Myocyte (in vitro differentiated cells): ENCODE measurements around the gene PELI2. TPM values are rescaled to one million over a fixed set of nuclear protein-coding genes. Genes with fewer than 3 reads are reported as not detected.
A peak's percentile ranks its signal among the peaks of the same experiment; 100 is the strongest.

Experiments used
- DNase-seq: peaks from one replicate; pipeline ENCODE4 v3.0.0-alpha.2; 2012; ENCODE audit warnings: low read depth
- total RNA-seq: library from RNA; depleted of rRNA; stranded (reverse); fragments of >200 nt; gene quantifications from 2 replicates; pipeline ENCODE4 v1.2.3, GENCODE V29; 2014

The PELI2 gene
- total RNA-seq, 1 donor from 2014 or later, result 6.4 TPM

DNA sequence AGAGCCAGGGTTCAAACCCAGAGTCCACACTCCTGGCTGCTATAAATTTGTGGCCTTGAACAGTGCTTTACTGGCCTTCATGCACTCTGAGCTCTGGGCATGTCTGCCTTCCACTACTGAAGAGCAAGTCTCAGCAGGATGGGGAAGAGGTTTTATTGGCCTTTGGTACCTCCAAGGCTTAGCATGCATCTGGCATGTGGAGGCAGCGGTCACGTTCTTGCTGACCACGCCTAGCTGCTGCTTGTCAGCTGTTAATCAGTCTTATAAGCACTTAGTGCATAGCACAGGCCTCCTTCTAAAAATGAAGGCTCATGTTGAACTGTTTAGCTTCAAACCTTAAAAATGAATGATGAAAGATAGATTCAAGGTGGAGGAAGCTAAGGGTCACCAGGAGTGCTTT is 177.5 kb downstream of the PELI2 start:
- DNase-seq, result peak; percentile 66

GRCh38 chr14:56297449-56297848 is 179.2 kb downstream of the PELI2 start:
- DNase-seq, result peak; percentile 30

GRCh38 chr14:56299306-56299984 is 181.2 kb downstream of the PELI2 start:
- DNase-seq, result no peak

GRCh38 chr14:56300495-56300894 is 182.3 kb downstream of the PELI2 start:
- peak; percentile 84 for DNase-seq

- DNase-seq, result peak; percentile 51
Measured at GRCh38 chr14:56304456-56304855, 186.2 kb downstream of the PELI2 start.

- no peak for DNase-seq
Measured at GRCh38 chr14:56309198-56309597, 191.0 kb downstream of the PELI2 start.

- peak; percentile 66 for DNase-seq
Measured at GRCh38 chr14:56310643-56311042, 192.4 kb downstream of the PELI2 start.

- no peak for DNase-seq
Measured at GRCh38 chr14:56313789-56314188, 195.6 kb downstream of the PELI2 start.

DNA sequence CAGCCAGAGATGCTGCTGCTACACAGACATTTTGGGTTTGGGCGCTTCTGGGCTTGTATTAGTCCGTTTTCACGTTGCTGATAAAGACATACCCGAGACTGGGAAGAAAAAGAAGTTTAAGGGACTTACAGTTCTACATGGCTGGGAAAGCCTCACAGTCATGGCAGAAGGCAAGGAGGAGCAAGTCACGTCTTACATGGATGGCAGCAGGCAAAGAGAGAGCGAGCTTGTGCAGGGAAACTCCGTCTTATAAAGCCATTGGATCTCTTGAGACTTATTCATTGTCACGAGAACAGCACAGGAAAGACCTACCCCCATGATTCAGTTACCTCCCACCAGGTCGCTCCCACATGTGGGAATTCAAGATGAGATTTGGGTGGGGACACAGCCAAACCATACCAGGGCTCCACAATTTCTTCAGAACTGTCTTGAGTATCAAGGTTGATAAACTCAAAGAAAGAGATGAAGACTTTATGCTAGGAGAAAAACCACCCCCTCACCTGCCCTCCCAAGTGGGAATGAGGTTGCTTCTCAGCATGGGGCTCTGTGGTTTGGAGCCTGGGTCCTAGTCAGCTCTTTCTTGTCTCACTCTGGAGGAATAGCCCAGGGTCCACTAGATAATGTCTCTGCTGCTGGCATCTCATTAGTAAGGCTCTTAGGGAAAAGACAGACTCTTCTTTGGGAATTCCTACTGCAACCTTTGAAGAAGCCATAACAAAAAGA is 200.3 kb downstream of the PELI2 start:
- no peak for DNase-seq

DNA sequence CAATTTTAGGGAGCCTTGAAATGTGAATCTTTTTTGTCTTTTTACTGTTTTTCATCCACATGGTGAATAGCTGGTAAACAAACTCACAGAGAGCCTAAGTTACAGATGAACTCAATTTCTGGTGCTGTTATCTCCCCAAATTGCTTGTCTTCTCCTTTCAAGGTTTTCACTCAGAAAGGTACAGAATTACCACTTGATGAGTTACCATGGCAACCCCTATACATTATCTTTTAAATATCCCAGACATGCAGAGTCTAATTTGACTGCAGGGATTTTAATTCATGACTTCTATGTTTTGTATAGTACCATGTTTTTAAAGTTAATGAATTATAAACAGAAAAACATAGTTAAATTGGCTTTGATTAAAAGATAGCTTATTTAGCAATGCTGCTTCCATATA is 203.7 kb downstream of the PELI2 start:
- no peak for DNase-seq

DNA sequence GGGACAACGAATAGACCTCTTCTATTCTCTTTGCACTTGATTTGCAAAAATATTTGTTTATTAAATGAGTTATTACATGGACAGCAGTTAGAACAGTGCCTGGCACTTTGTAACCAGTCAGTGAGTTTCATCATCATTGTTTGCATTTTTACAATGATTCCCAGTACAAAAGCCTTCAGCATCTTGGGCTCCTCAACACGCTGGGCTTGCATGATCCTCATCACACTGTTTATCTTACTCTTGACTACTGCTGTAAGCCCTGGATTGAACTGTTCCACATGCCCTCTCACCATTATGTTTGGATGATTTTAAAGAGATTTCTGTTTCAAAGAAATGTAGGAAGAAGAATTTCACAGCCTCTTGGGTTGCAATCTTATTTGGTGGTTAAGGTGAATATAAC is 204.3 kb downstream of the PELI2 start:
- no peak for DNase-seq

GRCh38 chr14:56324454-56324853 is 206.2 kb downstream of the PELI2 start:
- no peak for DNase-seq

- DNase-seq, result no peak
Measured at GRCh38 chr14:56324856-56325699, 206.9 kb downstream of the PELI2 start.

DNA sequence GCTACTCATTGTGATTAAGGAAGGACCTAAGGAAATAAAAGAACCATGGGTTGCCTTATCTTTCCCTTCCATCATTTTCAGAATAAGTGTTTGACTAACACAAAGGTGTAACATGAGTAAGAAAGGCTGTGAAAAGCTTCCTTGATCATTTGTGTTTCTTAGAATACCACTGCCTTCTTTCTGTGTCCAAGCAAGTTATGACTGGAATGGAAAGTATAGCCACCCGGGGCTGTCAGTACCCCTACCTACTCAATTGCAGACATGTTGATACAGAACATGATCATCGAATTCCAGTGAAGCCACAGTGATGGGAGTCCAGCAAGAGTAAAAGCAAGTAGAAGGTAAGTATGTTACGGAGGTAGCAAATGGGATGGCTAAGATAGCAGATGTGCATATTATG is 209.8 kb downstream of the PELI2 start:
- no peak for DNase-seq

DNA sequence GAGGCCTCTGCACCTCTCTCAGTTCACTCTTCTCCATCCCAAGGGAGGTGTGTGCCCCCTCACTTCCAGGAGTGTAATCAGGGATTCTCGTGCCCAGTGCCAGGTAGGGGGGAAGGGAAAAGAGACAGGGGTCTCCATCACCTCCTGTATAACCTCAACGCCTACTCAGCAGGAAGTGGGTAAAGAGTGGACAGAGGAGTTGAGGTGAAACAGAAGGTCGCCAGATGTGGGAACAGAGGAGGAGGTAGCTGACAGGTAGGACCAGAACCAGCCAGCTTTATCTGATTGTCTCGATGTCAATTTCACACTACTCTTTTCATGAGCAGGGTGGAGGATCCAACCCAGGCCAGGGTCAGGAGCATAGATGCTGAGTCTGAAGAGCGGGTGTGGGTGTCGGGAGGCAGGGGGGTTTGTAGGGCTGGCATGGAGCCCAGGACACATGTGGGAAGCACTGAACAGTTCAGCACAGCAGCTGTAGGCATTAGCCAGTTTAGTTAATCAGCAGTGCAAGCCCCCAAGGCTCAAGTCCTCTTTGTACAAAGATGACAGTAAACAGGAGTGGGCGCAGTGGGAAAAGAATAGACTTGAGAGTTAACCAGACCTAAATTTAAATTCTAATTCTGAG is 213.5 kb downstream of the PELI2 start:
- DNase-seq, result peak; percentile 20

DNA sequence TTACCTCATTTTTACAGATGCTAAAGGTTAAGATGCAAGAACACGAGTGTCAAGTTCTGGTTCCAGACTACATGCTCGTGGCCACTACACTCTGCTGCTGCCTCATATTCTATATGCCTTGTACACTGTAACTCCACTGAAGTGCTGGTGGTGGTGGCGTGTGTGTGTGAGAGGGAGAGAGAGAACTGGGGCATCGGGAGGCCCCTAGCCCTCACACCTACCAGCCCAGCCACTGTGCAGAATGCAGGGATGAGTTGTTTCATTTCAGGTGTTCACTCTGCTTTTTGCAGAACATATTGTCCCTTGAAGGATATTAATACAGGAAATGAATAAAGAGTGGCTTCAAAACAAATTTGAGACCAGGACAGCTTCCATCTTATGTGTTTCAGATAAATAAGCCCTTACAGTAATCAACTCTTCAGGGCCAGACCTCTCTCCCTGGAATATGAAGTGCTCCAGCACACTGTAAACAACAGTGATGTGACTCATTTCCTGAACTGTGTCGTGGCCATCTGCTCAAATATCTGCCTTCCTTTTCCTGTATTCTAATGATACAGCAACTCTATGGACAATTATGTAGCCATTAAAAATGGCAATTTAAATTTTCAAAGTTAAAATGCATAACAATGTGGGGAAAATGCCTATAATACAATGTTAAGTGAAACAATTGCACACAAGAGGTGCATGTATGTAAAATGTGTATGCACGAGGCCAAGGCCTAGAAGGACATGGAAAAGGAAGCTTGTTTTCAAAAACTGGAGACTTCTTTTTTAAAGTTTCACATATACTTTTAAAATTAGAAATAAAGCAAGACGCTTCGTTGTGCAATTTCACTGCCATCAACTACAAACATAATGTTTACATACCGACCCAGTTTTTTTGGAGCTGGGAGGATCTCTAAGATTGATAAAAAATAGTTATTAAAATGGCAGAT is 215.4 kb downstream of the PELI2 start:
- DNase-seq, result peak; percentile 36

- DNase-seq, result no peak
Measured at GRCh38 chr14:56334458-56334857, 216.2 kb downstream of the PELI2 start.

DNA sequence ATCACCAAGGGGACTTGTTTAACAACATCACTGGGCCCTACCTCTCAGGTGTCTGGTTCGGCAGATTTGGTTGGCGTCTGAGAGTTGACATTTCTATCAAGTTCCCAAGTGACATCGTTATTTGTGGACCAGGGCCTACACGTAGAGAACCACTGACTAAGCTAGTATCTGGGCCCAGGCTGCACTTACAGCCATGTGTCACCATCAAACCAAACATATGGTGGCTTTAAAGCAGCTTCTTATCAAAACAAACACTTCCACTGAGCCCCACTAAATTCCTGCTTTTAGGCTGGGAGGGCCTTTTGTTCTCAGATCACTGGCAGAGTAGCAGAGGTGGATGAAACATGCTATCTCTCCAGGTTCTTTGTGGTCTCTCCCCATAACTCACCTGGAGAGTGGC is 220.5 kb downstream of the PELI2 start:
- no peak for DNase-seq

GRCh38 chr14:56339855-56340701 is 221.9 kb downstream of the PELI2 start:
- DNase-seq, result peak; percentile 88
